Gastrocnemius medialis (tissue), 4 donors: Measurements from ENCODE around the gene SCAF1. TPM values are rescaled to one million over a fixed set of nuclear protein-coding genes. Genes with fewer than 3 reads are reported as not detected.
A peak's percentile ranks its signal among the peaks of the same experiment; 100 is the strongest.
"Not testable (repeated sequence)": the region's sequence is repeated elsewhere in the genome, so short reads cannot be mapped to it uniquely, and the experiment has no call there.

Source experiments
- ATAC-seq, 2 donors: fragments of 150-250 bp; one replicate each; pipeline ENCODE4 v1.9.1; 2016
- DNase-seq, 2 donors: peaks; one replicate each; pipeline ENCODE4 v3.0.0-alpha.2; 2019
- H3K27ac ChIP-seq, 4 donors: fragments of 200-600 bp; sonication (generic); 1 replicate in 1 of 4; 2 replicates in 3 of 4; pipeline ENCODE4 v1.5.1; 2016 to 2018; ENCODE audit warnings: mild to moderate bottlenecking in 2 of 4, moderate library complexity in 1 of 4
- H3K27me3 ChIP-seq, 3 donors: fragments of 200-600 bp; sonication (generic) in 2 of 3; 1 replicate in 1 of 3; 2 replicates in 2 of 3; pipeline versions ENCODE4 v1.5.1 to v1.6.0; 2016 to 2019; ENCODE audit warnings: mild to moderate bottlenecking in 1 of 3, moderate library complexity in 1 of 3
- H3K36me3 ChIP-seq, 2 donors: fragments of 200-600 bp; sonication (generic) in 1 of 2; one replicate each; pipeline ENCODE4 v1.5.1; 2017 to 2018
- H3K4me1 ChIP-seq, 2 donors: fragments of 200-600 bp; sonication (generic) in 1 of 2; one replicate each; pipeline ENCODE4 v1.5.1; 2016 to 2017; ENCODE audit warnings: mild to moderate bottlenecking in 2 of 2
- H3K4me3 ChIP-seq, 4 donors: fragments of 200-600 bp; sonication (generic) in 3 of 4; 1 replicate in 1 of 4; 2 replicates in 3 of 4; pipeline ENCODE4 v1.5.1; 2016 to 2019; ENCODE audit warnings: mild to moderate bottlenecking in 2 of 4
- H3K9me3 ChIP-seq, 3 donors: fragments of 200-600 bp; sonication (generic) in 2 of 3; 1 replicate in 1 of 3; 2 replicates in 2 of 3; pipeline ENCODE4 v1.5.1; 2016 to 2019
- CTCF ChIP-seq, 5 experiments: fragments of 450-650 bp in 3 of 5; fragments of 200-600 bp in 2 of 5; sonication (generic) in 2 of 5; IDR thresholded peaks in 4 of 5; conservative IDR thresholded peaks in 1 of 5; 1 replicate in 4 of 5; 2 replicates in 1 of 5; pipeline ENCODE4 v1.5.1; 2016 to 2019; ENCODE audit warnings: antibody characterized with exemption in 5 of 5, mild to moderate bottlenecking in 3 of 5, moderate library complexity in 3 of 5
- POLR2A ChIP-seq, 2 donors: fragments of 450-650 bp; IDR thresholded peaks; one replicate each; pipeline ENCODE4 v1.6.1; 2017; ENCODE audit warnings: antibody characterized with exemption in 2 of 2, mild to moderate bottlenecking in 2 of 2, moderate library complexity in 2 of 2
- in situ Hi-C, 4 donors: fragments of 200-750 bp; cut with MboI; loops; one replicate each; pipeline versions ENCODE4 v1.15.0 to v1.8.0; 2017; ENCODE audit warnings: low sequenced_read_pairs in 4 of 4
- intact Hi-C: fragments of 100-400 bp; cut with DNase I; formaldehyde crosslinking; loops from one replicate; pipeline ENCODE4 v1.15.1; 2023; ENCODE audit warnings: low total_unique reads
- total RNA-seq, 4 donors: library from RNA; depleted of rRNA; stranded (reverse); fragments of >200 nt; gene quantifications; one replicate each; pipeline versions ENCODE4 v1.1.0 to v1.2.3, GENCODE V29; 2016

Gene SCAF1
- total RNA-seq, 4 donors from 2014 or later = 13.7 to 36.1 (median 32.9) TPM

- peak in 1 of 2 donors; percentile 30 for ATAC-seq
- intact Hi-C loops (no loop called here), in situ Hi-C loops (no loop called here)
- H3K4me1 ChIP-seq = no peaks in the 10 kb centered on the region
- TF ChIP-seq POLR2A (IDR thresholded peaks at IDR 0.05) (no peak), CTCF (IDR thresholded peaks at IDR 0.05 in 4 of 5, conservative IDR thresholded peaks at IDR 0.05 in 1 of 5) (no peak)
- no peak overlapping the region for H3K27ac ChIP-seq
- H3K4me3 ChIP-seq = no peak overlapping the region
- H3K9me3 ChIP-seq = no peaks in the 10 kb centered on the region
- H3K36me3 ChIP-seq = peaks cover 0 to 30% of the 10 kb centered on the region in 2 donors
- no peaks in the 10 kb centered on the region for H3K27me3 ChIP-seq
- DNase-seq = no peak
Measured at GRCh38 chr19:49614096-49614833, 27.7 kb upstream of the SCAF1 start.

GRCh38 chr19:49615861-49616260, 26.1 kb upstream of the SCAF1 start:
- ATAC-seq (no peak), DNase-seq (no peak)
- Histone ChIP-seq H3K9me3 (no peaks in the 10 kb centered on the region), H3K4me3 (no peak overlapping the region), H3K27ac (no peak overlapping the region), H3K27me3 (no peaks in the 10 kb centered on the region), H3K36me3 (peaks cover 0 to 29% of the 10 kb centered on the region in 2 donors), H3K4me1 (no peaks in the 10 kb centered on the region)
- TF ChIP-seq CTCF (IDR thresholded peaks at IDR 0.05 in 4 of 5, conservative IDR thresholded peaks at IDR 0.05 in 1 of 5) (no peak), POLR2A (IDR thresholded peaks at IDR 0.05) (no peak)
- in situ Hi-C loops (no loop called here), intact Hi-C loops (no loop called here)

- in situ Hi-C loops (no loop called here), intact Hi-C loops (no loop called here)
- no peaks in the 10 kb centered on the region for H3K27me3 ChIP-seq
Measured at GRCh38 chr19:49616532-49616931, 25.5 kb upstream of the SCAF1 start.

GRCh38 chr19:49616945-49617344, 25.1 kb upstream of the SCAF1 start:
- TF ChIP-seq CTCF (IDR thresholded peaks at IDR 0.05 in 4 of 5, conservative IDR thresholded peaks at IDR 0.05 in 1 of 5) (no peak), POLR2A (IDR thresholded peaks at IDR 0.05) (no peak)
- Histone ChIP-seq H3K36me3 (peaks cover 0 to 36% of the 10 kb centered on the region in 2 donors), H3K9me3 (no peaks in the 10 kb centered on the region), H3K4me3 (no peak overlapping the region), H3K4me1 (no peaks in the 10 kb centered on the region), H3K27me3 (no peaks in the 10 kb centered on the region), H3K27ac (no peak overlapping the region)
- no peak for DNase-seq
- intact Hi-C loops (no loop called here), in situ Hi-C loops (no loop called here)
- no peak for ATAC-seq

More at GRCh38 chr19:49616532-49616931, 25.5 kb upstream of the SCAF1 start:
- DNase-seq (no peak), ATAC-seq (no peak)
- Histone ChIP-seq H3K27ac (no peak overlapping the region), H3K9me3 (no peaks in the 10 kb centered on the region), H3K36me3 (peaks cover 0 to 32% of the 10 kb centered on the region in 2 donors), H3K4me1 (no peaks in the 10 kb centered on the region), H3K4me3 (no peak overlapping the region)
- TF ChIP-seq CTCF (IDR thresholded peaks at IDR 0.05 in 4 of 5, conservative IDR thresholded peaks at IDR 0.05 in 1 of 5) (no peak), POLR2A (IDR thresholded peaks at IDR 0.05) (no peak)

- DNase-seq, H3K9me3 ChIP-seq, in situ Hi-C loops, H3K27me3 ChIP-seq, intact Hi-C loops, H3K4me3 ChIP-seq, H3K4me1 ChIP-seq, ATAC-seq, H3K27ac ChIP-seq: not testable (repeated sequence)
- peaks cover 0 to 38% of the 10 kb centered on the region in 2 donors for H3K36me3 ChIP-seq
Measured at GRCh38 chr19:49617860-49618259, 24.1 kb upstream of the SCAF1 start.
